OCI-LY3 (cell line): ENCODE data around the gene CLIC5.

Experiments used
- H2AFZ ChIP-seq: fragments of 200-600, 300-600 bp; shearing (Covaris generic); 2 replicates; pipeline ENCODE4 v1.6.0; 2014; ENCODE audit warnings: antibody characterized with exemption, low read depth, low read length
- H3K27ac ChIP-seq: fragments of 200-600, 300-600 bp; sonication (generic); 2 replicates; pipeline ENCODE4 v1.5.1; 2014; ENCODE audit warnings: mild to moderate bottlenecking, low read length, moderate library complexity, mixed read lengths
- H3K27me3 ChIP-seq: fragments of 200-600, 300-600 bp; sonication (generic); 2 replicates; pipeline ENCODE4 v1.6.1; 2014; ENCODE audit warnings: low read depth, low read length, mixed read lengths
- H3K36me3 ChIP-seq: fragments of 200-600, 300-600 bp; sonication (generic); replicated peaks from 2 replicates; pipeline ENCODE3; 2014; ENCODE audit warnings: low read depth, low read length, mixed read lengths
- H3K4me1 ChIP-seq: fragments of 300-600, 200-600 bp; sonication (generic); 2 replicates; pipeline ENCODE4 v1.6.1; 2014; ENCODE audit warnings: low read length, mixed read lengths
- H3K4me2 ChIP-seq: fragments of 200-600, 300-600 bp; sonication (generic); 2 replicates; pipeline ENCODE4 v1.6.1; 2014; ENCODE audit warnings: low read length, mixed read lengths
- H3K4me3 ChIP-seq: fragments of 300-600, 200-600 bp; sonication (generic); 2 replicates; pipeline ENCODE4 v1.5.1; 2014; ENCODE audit warnings: antibody characterized with exemption, mild to moderate bottlenecking, low read length, moderate library complexity
- H3K79me2 ChIP-seq: fragments of 300-600, 200-600 bp; shearing (Covaris generic); 2 replicates; pipeline ENCODE4 v1.6.1; 2014; ENCODE audit warnings: mild to moderate bottlenecking, low read length, mixed read lengths
- H3K9ac ChIP-seq: fragments of 300-600, 200-600 bp; shearing (Covaris generic); 2 replicates; pipeline ENCODE4 v1.6.0; 2014; ENCODE audit warnings: mild to moderate bottlenecking, low read length, moderate library complexity
- H3K9me3 ChIP-seq: fragments of 200-600, 300-600 bp; shearing (Covaris generic); 2 replicates; pipeline ENCODE4 v1.6.1; 2014; ENCODE audit warnings: low read length, mixed read lengths; ENCODE audit not compliant: insufficient read depth
- H4K20me1 ChIP-seq: fragments of 200-600, 300-600 bp; sonication (generic); 2 replicates; pipeline ENCODE4 v1.6.1; 2016; ENCODE audit warnings: low read length, mixed read lengths; ENCODE audit not compliant: insufficient read depth
- CTCF ChIP-seq: fragments of 200-600, 300-600 bp; sonication (generic); IDR thresholded peaks from 2 replicates; pipeline ENCODE4 v1.5.1; 2014; ENCODE audit warnings: antibody characterized with exemption, low read length, low read depth
- EZH2phosphoT487 ChIP-seq: fragments of 200-600 bp; shearing (Covaris generic); IDR thresholded peaks from 2 replicates; pipeline ENCODE4 v1.6.1; 2018; ENCODE audit warnings: antibody characterized with exemption, mixed run types, low read depth

CLIC5 gene

DNA sequence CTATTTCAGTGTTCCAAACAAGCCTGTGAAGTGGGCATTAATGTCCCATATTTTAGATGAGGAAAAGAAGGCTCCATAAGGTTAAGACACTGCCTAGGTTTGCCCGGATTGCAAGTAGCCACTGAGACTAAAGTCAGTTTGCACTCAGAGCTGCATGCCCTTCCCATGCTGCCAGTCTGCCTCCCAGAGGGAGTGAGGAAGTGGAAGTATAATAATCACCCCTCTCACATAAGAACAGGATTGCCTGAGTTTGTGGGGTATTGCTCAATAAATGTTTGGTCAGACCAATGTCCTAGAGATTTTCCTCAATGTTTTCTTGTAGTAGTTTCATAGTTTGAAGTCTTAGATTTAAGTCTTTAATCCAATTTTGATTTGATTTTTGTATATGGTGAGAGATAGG is 43.9 kb upstream of the CLIC5 start:
- TF ChIP-seq CTCF (no peak), EZH2phosphoT487 (no peak)
- no peaks in the 10 kb centered on the region for H3K36me3 ChIP-seq
- H2AFZ ChIP-seq, result no peak overlapping the region
- 0 out of 2 replicates have a peak, but pooled peaks cover 4% of the 10 kb centered on the region for H3K27me3 ChIP-seq
- H3K27ac ChIP-seq, result no peak overlapping the region
- H3K9ac ChIP-seq, result no peak overlapping the region
- H3K4me2 ChIP-seq, result no peak overlapping the region
- H3K4me1 ChIP-seq, result no peaks in the 10 kb centered on the region
- no peaks in the 10 kb centered on the region for H3K9me3 ChIP-seq
- H3K4me3 ChIP-seq, result no peak overlapping the region
- H3K79me2 ChIP-seq, result no peaks in the 10 kb centered on the region
- no peaks in the 10 kb centered on the region for H4K20me1 ChIP-seq

GRCh38 chr6:46058951-46059350 is 43.3 kb upstream of the CLIC5 start:
- Histone ChIP-seq H3K36me3 (no peaks in the 10 kb centered on the region), H4K20me1 (no peaks in the 10 kb centered on the region), H2AFZ (no peak overlapping the region), H3K4me3 (no peak overlapping the region), H3K4me1 (no peaks in the 10 kb centered on the region), H3K9ac (no peak overlapping the region), H3K9me3 (no peaks in the 10 kb centered on the region), H3K79me2 (no peaks in the 10 kb centered on the region), H3K27me3 (0 out of 2 replicates have a peak, but pooled peaks cover 3% of the 10 kb centered on the region), H3K4me2 (no peak overlapping the region), H3K27ac (no peak overlapping the region)
- TF ChIP-seq CTCF (no peak), EZH2phosphoT487 (no peak)

- Histone ChIP-seq H3K4me1 (no peaks in the 10 kb centered on the region), H3K27ac (no peak overlapping the region), H3K9ac (no peak overlapping the region), H3K36me3 (no peaks in the 10 kb centered on the region), H4K20me1 (no peaks in the 10 kb centered on the region), H3K4me3 (no peak overlapping the region), H3K79me2 (no peaks in the 10 kb centered on the region), H3K27me3 (0 out of 2 replicates have a peak, but pooled peaks cover 3% of the 10 kb centered on the region), H3K9me3 (no peaks in the 10 kb centered on the region), H2AFZ (no peak overlapping the region), H3K4me2 (no peak overlapping the region)
- TF ChIP-seq EZH2phosphoT487 (no peak), CTCF (no peak)
Observed at GRCh38 chr6:46057792-46058191, 42.1 kb upstream of the CLIC5 start.

DNA sequence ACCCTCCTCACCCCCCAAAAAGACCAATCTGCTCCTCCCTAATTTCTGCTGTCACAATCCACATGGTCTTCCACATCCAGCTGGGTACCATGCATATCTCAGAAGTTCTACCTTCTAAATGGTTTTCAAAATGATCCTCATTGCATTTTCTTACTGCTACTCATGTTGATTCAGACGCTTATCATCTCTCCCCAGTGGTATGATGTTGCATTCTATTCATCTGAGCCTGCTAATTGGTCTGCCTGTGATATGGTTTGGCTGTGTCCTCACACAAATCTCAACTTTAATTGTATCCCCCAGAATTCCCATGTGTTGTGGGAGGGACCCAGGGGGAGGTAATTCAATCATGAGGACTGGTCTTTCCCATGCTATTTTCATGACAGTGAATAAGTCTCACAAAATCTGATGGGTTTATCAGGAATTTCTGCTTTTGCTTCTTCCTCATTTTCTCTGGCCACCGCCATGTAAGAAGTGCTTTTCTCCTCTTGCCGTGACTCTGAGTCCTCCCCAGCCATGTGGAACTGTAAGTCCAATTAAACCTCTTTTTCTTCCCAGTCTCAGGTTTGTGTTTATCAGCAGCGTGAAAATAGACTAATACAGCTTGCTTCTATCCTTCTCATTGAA is 41.4 kb upstream of the CLIC5 start:
- TF ChIP-seq EZH2phosphoT487, result no peak
- no peak for TF ChIP-seq CTCF
- H3K79me2 ChIP-seq, result no peaks in the 10 kb centered on the region

More for the DNA sequence above, 41.4 kb upstream of the CLIC5 start:
- Histone ChIP-seq H4K20me1 (no peaks in the 10 kb centered on the region), H3K9ac (no peak overlapping the region), H3K36me3 (no peaks in the 10 kb centered on the region), H3K4me1 (no peaks in the 10 kb centered on the region), H3K4me3 (no peak overlapping the region), H3K9me3 (no peaks in the 10 kb centered on the region), H2AFZ (no peak overlapping the region), H3K4me2 (no peak overlapping the region), H3K27ac (no peak overlapping the region), H3K27me3 (0 out of 2 replicates have a peak, but pooled peaks cover 3% of the 10 kb centered on the region)
